IMR-90 (cell line): ENCODE measurements around the gene STX8. TPM values are rescaled to one million over a fixed set of nuclear protein-coding genes. Genes with fewer than 3 reads are reported as not detected.

ENCODE experiments used
- ATAC-seq: fragments of 200-7000 bp; cut with Tn5 transposase; 2 replicates; pipeline ENCODE4 v1.9.1; 2020; ENCODE audit warnings: low read depth, mild to moderate bottlenecking, moderate library complexity
- BruUV-seq: library from RNA; stranded (reverse); fragments of 400-500 nt; replicated peaks from 2 replicates; lab custom pipeline; 2021; lab: Mats Ljungman, UMichigan
- CTCF ChIA-PET: fragments of 300-600 bp; formaldehyde crosslinking; extraction: SDS; loops from one replicate; lab custom pipeline; 2021; ENCODE audit warnings: antibody characterized with exemption; lab: Yijun Ruan, JAX
- POLR2A ChIA-PET: fragments of 300-600 bp; sonication (Branson Sonifier 250); formaldehyde crosslinking; loops from one replicate; lab custom pipeline; 2022; ENCODE audit warnings: antibody characterized with exemption; ENCODE audit not compliant: unreplicated experiment; lab: Charles Lee
- DNase-seq: peaks from one replicate; pipeline ENCODE4 v3.0.0; 2013
- H2AFZ ChIP-seq: replicated peaks from 2 replicates; pipeline ENCODE3; 2013; ENCODE audit warnings: low read length, mild to moderate bottlenecking; ENCODE audit not compliant: poor library complexity
- H2AK5ac ChIP-seq: 2 replicates; pipeline ENCODE4 v1.6.1; 2013; ENCODE audit warnings: low read depth, low read length, inconsistent platforms
- H2AK9ac ChIP-seq: replicated peaks from 2 replicates; pipeline ENCODE3; 2013; ENCODE audit warnings: mild to moderate bottlenecking, low read depth, low read length, moderate library complexity; ENCODE audit not compliant: poor library complexity
- H2BK120ac ChIP-seq: 2 replicates; pipeline ENCODE4 v1.6.1; 2013; ENCODE audit warnings: low read depth, low read length, inconsistent platforms
- H2BK15ac ChIP-seq: 3 replicates; pipeline ENCODE4 v1.6.1; 2013; ENCODE audit warnings: low read depth, low read length, inconsistent platforms
- H2BK20ac ChIP-seq: 2 replicates; pipeline ENCODE4 v1.6.1; 2013; ENCODE audit warnings: low read depth, mild to moderate bottlenecking, inconsistent platforms, low read length, moderate library complexity
- H2BK5ac ChIP-seq: 2 replicates; pipeline ENCODE4 v1.6.1; 2013; ENCODE audit warnings: mild to moderate bottlenecking, low read depth, low read length, inconsistent platforms; ENCODE audit not compliant: poor library complexity, severe bottlenecking
- H3K14ac ChIP-seq: replicated peaks from 2 replicates; pipeline ENCODE4 v1.6.1; 2013; ENCODE audit warnings: low read depth, low read length, inconsistent platforms
- H3K18ac ChIP-seq: 2 replicates; pipeline ENCODE4 v1.6.1; 2013; ENCODE audit warnings: low read depth, low read length, control low read depth
- H3K23ac ChIP-seq: 2 replicates; pipeline ENCODE4 v1.6.1; 2013; ENCODE audit warnings: low read depth, low read length, inconsistent platforms
- H3K27ac ChIP-seq: 2 replicates; pipeline ENCODE4 v1.5.1; 2013; ENCODE audit warnings: mild to moderate bottlenecking, control low read depth, low read length; ENCODE audit not compliant: insufficient read depth
- H3K27me3 ChIP-seq: 2 replicates; pipeline ENCODE4 v1.6.1; 2013; ENCODE audit warnings: low read length; ENCODE audit not compliant: control insufficient read depth, insufficient read depth
- H3K36me3 ChIP-seq: 2 replicates; pipeline ENCODE4 v1.6.1; 2013; ENCODE audit warnings: low read length, mixed read lengths; ENCODE audit not compliant: control insufficient read depth, insufficient read depth
- H3K4ac ChIP-seq: 2 replicates; pipeline ENCODE4 v1.6.1; 2013; ENCODE audit warnings: low read depth, low read length, inconsistent platforms
- H3K4me1 ChIP-seq: 2 replicates; pipeline ENCODE4 v1.6.1; 2013; ENCODE audit warnings: low read length, mixed read lengths; ENCODE audit not compliant: control insufficient read depth, insufficient read depth
- H3K4me2 ChIP-seq: 2 replicates; pipeline ENCODE4 v1.6.1; 2013; ENCODE audit warnings: low read depth, mild to moderate bottlenecking, control low read depth, low read length, moderate library complexity
- H3K4me3 ChIP-seq: 2 replicates; pipeline ENCODE4 v1.5.1; 2013; ENCODE audit warnings: low read depth, mild to moderate bottlenecking, control low read depth, low read length, moderate library complexity; ENCODE audit not compliant: insufficient read depth
- H3K56ac ChIP-seq: 2 replicates; pipeline ENCODE4 v1.6.1; 2013; ENCODE audit warnings: low read length, inconsistent platforms; ENCODE audit not compliant: insufficient read depth; ENCODE audit errors: extremely low read depth
- H3K79me1 ChIP-seq, 2 experiments: 2 replicates each; pipeline ENCODE4 v1.6.1; 2013; ENCODE audit warnings: low read length in 2 of 2, inconsistent platforms in 1 of 2, low read depth in 1 of 2
- H3K9ac ChIP-seq: 2 replicates; pipeline ENCODE4 v1.6.1; 2013; ENCODE audit warnings: low read depth, low read length, control low read depth
- H3K9me1 ChIP-seq: 2 replicates; pipeline ENCODE4 v1.6.1; 2013; ENCODE audit warnings: low read length, inconsistent platforms; ENCODE audit not compliant: insufficient read depth
- H3K9me3 ChIP-seq: 2 replicates; pipeline ENCODE4 v1.6.1; 2013; ENCODE audit warnings: low read length; ENCODE audit not compliant: control insufficient read depth, insufficient read depth
- H4K20me1 ChIP-seq: 2 replicates; pipeline ENCODE4 v1.6.1; 2013; ENCODE audit warnings: low read length, inconsistent platforms; ENCODE audit not compliant: insufficient read depth
- H4K5ac ChIP-seq: 2 replicates; pipeline ENCODE4 v1.6.1; 2013; ENCODE audit warnings: mild to moderate bottlenecking, low read depth, low read length, control low read depth
- H4K8ac ChIP-seq, 2 experiments: 2 replicates each; pipeline ENCODE4 v1.6.1; 2013; ENCODE audit warnings: low read depth in 2 of 2, low read length in 2 of 2, control low read depth in 1 of 2, inconsistent platforms in 1 of 2
- H4K91ac ChIP-seq: 2 replicates; pipeline ENCODE4 v1.6.1; 2013; ENCODE audit warnings: low read depth, low read length, inconsistent platforms; ENCODE audit not compliant: insufficient read depth
- FOS ChIP-seq: fragments of 150-350 bp; IDR thresholded peaks from 2 replicates; pipeline ENCODE4 v1.6.1; 2016; ENCODE audit warnings: low read depth, low read length
- MAFK ChIP-seq: IDR thresholded peaks from 2 replicates; pipeline ENCODE4 v1.6.1; 2012; ENCODE audit warnings: low read depth, low read length, improper control_type of control experiment
- MAZ ChIP-seq: IDR thresholded peaks from 2 replicates; pipeline ENCODE4 v1.6.1; 2012; ENCODE audit warnings: low read depth, mild to moderate bottlenecking, low read length, improper control_type of control experiment, moderate library complexity, borderline replicate concordance
- RAD21 ChIP-seq: IDR thresholded peaks from 2 replicates; pipeline ENCODE4 v1.6.1; 2012; ENCODE audit warnings: low read length, improper control_type of control experiment
- RCOR1 ChIP-seq: IDR thresholded peaks from 2 replicates; pipeline ENCODE4 v1.6.1; 2012; ENCODE audit warnings: mild to moderate bottlenecking, low read length, improper control_type of control experiment; ENCODE audit not compliant: insufficient replicate concordance
- SMC3 ChIP-seq: fragments of 150-350 bp; IDR thresholded peaks from 2 replicates; pipeline ENCODE4 v1.6.1; 2016; ENCODE audit warnings: low read depth, mild to moderate bottlenecking, antibody characterized with exemption, low read length, moderate library complexity
- WGBS, 2 experiments: methylation state at CpG; one replicate each; pipeline versions ENCODE4 v1.1.5 to v1.1.7; 2013; ENCODE audit warnings: missing lambda C conversion rate in 2 of 2; ENCODE audit not compliant: insufficient read length in 1 of 2; ENCODE audit errors: extremely low coverage in 2 of 2; 5-methylcytosine and 5-hydroxymethylcytosine counted together
- dilution Hi-C: fragments of 300-500 bp; cut with HindIII; formaldehyde crosslinking; loops from one replicate; pipeline ENCODE4 v1.14.3; 2018; ENCODE audit warnings: low sequenced_read_pairs; ENCODE audit not compliant: unreplicated experiment
- in situ Hi-C: fragments of 300-500 bp; cut with MboI; formaldehyde crosslinking; loops from 3 replicates; pipeline ENCODE4 v1.14.3; 2019; ENCODE audit warnings: low sequenced_read_pairs, inconsistent platforms, mixed read lengths
- intact Hi-C: fragments of 100-400 bp; cut with micrococcal nuclease; formaldehyde crosslinking; loops from 2 replicates; pipeline ENCODE4 v1.10.0; 2022
- polyA plus RNA-seq, 3 experiments: library from polyadenylated mRNA; depleted of rRNA; stranded (reverse); fragments of >200 nt; gene quantifications; 2 replicates each; pipeline ENCODE4 v1.2.3, GENCODE V29; 2012; ENCODE audit warnings: low replicate concordance in 1 of 3
- total RNA-seq: library from RNA; depleted of rRNA; stranded (reverse); fragments of >200 nt; gene quantifications from 2 replicates; pipeline ENCODE4 v1.2.3, GENCODE V29; 2012

The STX8 gene
- total and polyA plus RNA-seq, 2 of the 4 experiments (the other 2 are of a cell fraction) = 26.5 to 47.0 TPM

- Histone ChIP-seq H3K27ac (no peak overlapping the region), H2BK120ac (no peak overlapping the region), H2BK20ac (no peak overlapping the region), H2BK15ac (no peak overlapping the region), H2AK5ac (no peak overlapping the region), H2BK5ac (no peak overlapping the region), H3K18ac (no peak overlapping the region), H4K8ac (no peak overlapping the region), H3K36me3 (0 out of 2 replicates have a peak, but pooled peaks cover 1% of the 10 kb centered on the region), H3K4me3 (no peak overlapping the region), H3K23ac (no peak overlapping the region), H4K91ac (no peak overlapping the region), H2AFZ (no peak overlapping the region), H3K27me3 (no peaks in the 10 kb centered on the region), H3K9me1 (0 out of 2 replicates have a peak, but pooled peaks cover 2% of the 10 kb centered on the region), H3K4ac (no peak overlapping the region), H3K9me3 (no peaks in the 10 kb centered on the region), H3K14ac (no peak overlapping the region), H4K5ac (no peak overlapping the region), H2AK9ac (no peak overlapping the region), H4K20me1 (no peaks in the 10 kb centered on the region), H3K9ac (no peak overlapping the region), H3K56ac (no peak overlapping the region), H3K4me2 (no peak overlapping the region), H3K79me1 (no peaks in the 10 kb centered on the region; a peak in 1 of 4 replicates), H3K4me1 (peaks cover 5% of the 10 kb centered on the region)
- DNase-seq = no peak
- CTCF ChIA-PET = interaction anchor here (0.6 kb wide), 1 partner anchor 35 kb away, joined by 3 read pairs; no protein-coding TSS in a partner anchor
- intact Hi-C loops = no loop called here
- no peak for ATAC-seq
- in situ Hi-C loops = no loop called here
- TF ChIP-seq MAZ (no peak), FOS (no peak), SMC3 (no peak), RAD21 (no peak), RCOR1 (no peak), MAFK (no peak)
- 100% methylated on average over 2 of the region's 4 CpGs; no CpG with 5 or more reads in 1 of the 2 experiments for WGBS, 2 experiments
- POLR2A ChIA-PET = no interaction called here
- dilution Hi-C loops = no loop called here
- no TSS peak for BruUV-seq
Measured at GRCh38 chr17:9475101-9475658, 100.4 kb downstream of the STX8 start.
